NCI-H2029 (cell line): ENCODE results near the gene ZDHHC3.
A peak's percentile ranks its signal among the peaks of the same experiment; 100 is the strongest.

Source experiments
- DNase-seq: peaks from one replicate; lab custom pipeline; 2025; lab: John Stamatoyannopoulos, UW

Gene ZDHHC3

DNA sequence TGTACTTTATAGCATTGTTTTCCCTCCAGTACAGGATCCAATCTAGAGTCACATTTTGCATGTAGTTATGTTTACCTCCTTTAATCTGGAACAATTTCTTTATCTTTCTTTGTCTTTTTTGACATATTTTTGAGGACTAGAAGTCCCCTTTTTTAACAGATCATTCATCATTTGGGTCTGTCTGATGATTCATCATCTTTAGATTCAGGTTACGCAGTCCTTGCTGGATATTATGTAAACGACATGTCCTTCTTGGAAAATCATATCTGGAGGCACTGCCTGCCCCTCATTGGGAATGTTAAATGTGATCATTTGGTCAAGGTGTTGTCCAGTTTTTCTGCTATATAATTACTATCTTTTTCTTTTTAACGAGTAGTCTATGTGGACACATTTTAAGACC lies 83.3 kb downstream of the ZDHHC3 start:
- DNase-seq: no peak

- no peak for DNase-seq
Measured at GRCh38 chr3:44890852-44891251, 85.1 kb downstream of the ZDHHC3 start.

DNA sequence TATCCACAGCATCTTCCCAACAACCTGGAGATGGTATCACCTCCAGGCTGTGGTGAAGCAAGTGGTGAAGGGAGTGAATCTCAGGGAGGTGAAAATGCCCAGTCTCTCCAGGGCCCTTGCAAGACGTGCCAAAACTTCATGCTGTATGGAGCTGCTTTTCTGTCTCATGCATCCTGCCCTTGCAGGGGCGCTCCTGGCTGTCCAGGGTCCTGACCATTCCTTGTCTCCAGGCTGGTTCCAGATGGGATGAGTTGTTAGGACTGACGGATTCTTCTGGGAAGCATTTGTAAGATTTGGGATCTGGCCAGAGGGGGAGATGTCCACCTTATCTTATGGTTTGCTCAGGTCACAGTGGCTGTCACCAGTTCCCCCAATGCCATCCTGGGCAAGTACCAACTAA lies 85.7 kb downstream of the ZDHHC3 start:
- DNase-seq: no peak

DNA sequence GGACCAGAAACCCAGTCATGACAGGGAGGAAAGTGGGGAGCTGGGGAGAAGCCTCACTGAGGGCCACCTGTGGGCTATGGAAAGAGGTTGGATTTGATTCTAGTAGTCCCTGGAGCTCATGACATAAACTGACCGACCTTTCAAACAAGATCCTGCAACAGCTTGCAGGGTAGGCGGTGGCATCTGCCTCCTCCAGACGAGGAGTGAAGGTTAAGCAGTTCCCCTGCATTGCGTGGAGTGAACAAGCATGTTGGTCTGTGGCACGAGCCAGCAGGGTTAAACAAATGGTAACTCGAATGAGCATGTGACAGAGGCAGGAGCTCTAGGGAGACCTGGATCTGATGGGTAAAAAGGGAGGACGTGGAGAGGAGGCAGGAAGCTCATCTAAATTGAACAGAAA lies 88.9 kb downstream of the ZDHHC3 start:
- no peak for DNase-seq

DNA sequence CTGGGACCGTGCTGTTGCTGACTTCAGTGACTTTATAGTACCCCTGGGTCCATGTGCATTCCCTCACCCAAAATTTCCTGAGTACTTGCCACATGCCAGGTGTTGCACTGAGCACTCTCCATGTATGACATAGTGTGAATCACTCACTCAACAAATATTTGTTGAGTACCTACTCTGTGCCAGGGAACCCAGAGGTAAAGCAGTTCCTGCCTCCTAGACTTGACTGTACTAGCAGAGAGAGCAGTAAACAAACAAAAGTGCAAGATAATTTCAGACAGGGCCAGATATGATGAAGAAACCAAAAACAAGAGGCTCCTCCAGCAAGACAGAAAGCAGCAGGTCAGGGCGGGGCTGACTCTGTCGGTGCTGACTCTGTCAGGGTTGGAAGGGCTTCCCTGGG lies 89.4 kb downstream of the ZDHHC3 start:
- DNase-seq: peak; percentile 20

- no peak for DNase-seq
Measured at GRCh38 chr3:44885618-44886017, 90.4 kb downstream of the ZDHHC3 start.

- DNase-seq: no peak
Measured at GRCh38 chr3:44883999-44884431, 92.0 kb downstream of the ZDHHC3 start.

DNA sequence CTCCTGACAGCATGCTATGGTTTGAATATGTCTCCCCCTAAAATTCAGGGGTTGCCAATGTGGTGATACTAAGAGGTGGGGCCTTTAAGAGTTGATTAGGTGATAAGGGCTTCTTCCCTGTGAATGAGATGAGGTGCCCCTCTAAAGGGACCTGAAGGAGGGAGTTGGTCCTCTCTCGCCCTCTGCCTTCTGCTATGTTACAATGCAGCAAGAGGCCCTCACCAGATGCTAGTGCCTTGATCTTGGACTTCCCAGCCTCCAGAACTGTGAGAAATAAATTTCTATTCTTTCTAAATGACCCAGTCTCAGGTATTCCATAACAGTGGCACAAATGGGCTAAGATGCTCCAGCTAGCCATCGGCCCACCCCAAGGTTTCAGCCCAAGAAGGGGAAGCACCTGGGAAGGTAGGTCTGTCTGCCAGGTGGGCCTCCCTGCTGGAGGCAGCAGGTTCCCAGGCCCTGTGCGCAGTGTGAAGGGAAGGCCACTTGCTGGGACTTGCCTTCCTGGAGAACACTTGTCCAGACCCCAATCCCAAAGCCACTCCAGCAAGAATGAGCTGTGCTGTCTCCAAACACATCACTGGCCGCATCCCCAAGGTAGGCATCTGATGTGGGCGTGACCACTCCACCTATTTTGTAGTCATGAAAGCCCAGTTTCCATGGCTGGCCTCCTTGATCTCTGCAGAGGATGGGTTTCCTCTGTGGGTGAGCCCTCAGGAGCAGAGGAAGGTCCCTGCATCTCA lies 92.6 kb downstream of the ZDHHC3 start:
- DNase-seq: no peak

- no peak for DNase-seq
Measured at GRCh38 chr3:44880284-44880683, 95.7 kb downstream of the ZDHHC3 start.

DNA sequence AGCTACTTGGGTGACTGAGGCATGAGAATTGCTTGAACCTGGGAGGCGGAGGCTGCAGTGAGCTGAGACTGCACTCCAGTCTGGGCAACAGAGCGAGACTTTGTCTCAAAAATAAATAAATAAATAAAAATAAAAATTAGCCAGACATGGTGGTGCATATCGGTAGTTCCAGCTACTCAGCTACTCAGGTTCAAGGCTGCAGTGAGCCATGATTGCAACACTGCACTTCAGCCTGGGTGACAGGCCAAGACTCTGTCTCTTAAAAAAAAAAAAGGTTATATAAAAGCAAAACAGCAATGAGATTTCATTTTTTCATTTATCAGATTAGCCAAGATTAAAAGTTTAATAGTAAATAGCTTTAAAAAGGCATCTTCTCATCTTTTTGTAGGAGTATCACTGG lies 98.6 kb downstream of the ZDHHC3 start:
- DNase-seq: no peak

GRCh38 chr3:44875596-44875995 lies 100.4 kb downstream of the ZDHHC3 start:
- no peak for DNase-seq
